Glutamatergic neuron (in vitro differentiated cells): ENCODE measurements around the gene HRH4. TPM values are rescaled to one million over a fixed set of nuclear protein-coding genes. Genes with fewer than 3 reads are reported as not detected.

Source experiments
- DNase-seq: peaks from one replicate; pipeline ENCODE4 v3.0.0; 2022
- H3K27ac Mint-ChIP-seq: one replicate; pipeline ENCODE4 v1.8.0; 2020; ENCODE audit warnings: mild to moderate bottlenecking, mixed read lengths, inconsistent platforms; ENCODE audit not compliant: unreplicated experiment
- H3K27me3 Mint-ChIP-seq: one replicate; pipeline ENCODE4 v1.8.0; 2020; ENCODE audit warnings: mild to moderate bottlenecking, moderate library complexity, mixed read lengths, inconsistent platforms; ENCODE audit not compliant: unreplicated experiment
- H3K36me3 Mint-ChIP-seq: one replicate; pipeline ENCODE4 v1.8.0; 2020; ENCODE audit warnings: mild to moderate bottlenecking, mixed read lengths, inconsistent platforms; ENCODE audit not compliant: unreplicated experiment
- H3K4me1 Mint-ChIP-seq: one replicate; pipeline ENCODE4 v1.8.0; 2020; ENCODE audit warnings: mild to moderate bottlenecking, low read depth, mixed read lengths, inconsistent platforms; ENCODE audit not compliant: unreplicated experiment
- H3K4me3 Mint-ChIP-seq: one replicate; pipeline ENCODE4 v1.8.0; 2020; ENCODE audit warnings: mild to moderate bottlenecking, mixed read lengths, inconsistent platforms; ENCODE audit not compliant: unreplicated experiment
- H3K9me3 Mint-ChIP-seq: one replicate; pipeline ENCODE4 v1.8.0; 2020; ENCODE audit warnings: mild to moderate bottlenecking, moderate library complexity, mixed read lengths, inconsistent platforms; ENCODE audit not compliant: unreplicated experiment
- CTCF ChIP-seq: fragments of 200-600 bp; sonication (generic); IDR thresholded peaks from one replicate; pipeline ENCODE4 v1.5.0; 2021; ENCODE audit not compliant: partially characterized antibody, unreplicated experiment
- total RNA-seq: library from RNA; stranded (reverse); fragmentation: NEBNext Ultra II Directional; extraction: Animal tissue kit (Norgen Biotek cat#: 25700); gene quantifications from one replicate; pipeline ENCODE4 v1.2.1, GENCODE V29; 2021; ENCODE audit not compliant: unreplicated experiment

The HRH4 gene
- total RNA-seq, 1 donor from 2014 or later: not detected

- Mint-ChIP-seq H3K27me3 (no peaks in the 10 kb centered on the region), H3K9me3 (peaks cover under 1% of the 10 kb centered on the region), H3K36me3 (no peaks in the 10 kb centered on the region), H3K4me1 (peaks cover 5% of the 10 kb centered on the region), H3K4me3 (no peak overlapping the region), H3K27ac (no peak overlapping the region)
- no peak for TF ChIP-seq CTCF
- no peak for DNase-seq
These were observed 38.6 kb upstream of the HRH4 start for GRCh38 chr18:24421831-24422230.

GRCh38 chr18:24426073-24426397 is 34.4 kb upstream of the HRH4 start:
- no peak for DNase-seq
- no peaks in the 10 kb centered on the region for H3K36me3 Mint-ChIP-seq
- peaks cover 3% of the 10 kb centered on the region for H3K9me3 Mint-ChIP-seq
- H3K27ac Mint-ChIP-seq: peak overlapping the region; percentile 0
- no peaks in the 10 kb centered on the region for H3K27me3 Mint-ChIP-seq
- TF ChIP-seq CTCF: no peak
- peaks cover 12% of the 10 kb centered on the region for H3K4me1 Mint-ChIP-seq
- H3K4me3 Mint-ChIP-seq: peak overlapping the region; percentile 89

GRCh38 chr18:24426398-24427294 is 33.8 kb upstream of the HRH4 start, which contains the start of gene IMPACT:
Gene IMPACT (plus strand): TSS chr18:24426670. CDS start chr18:24426757, 87 bp downstream.
- no peak for TF ChIP-seq CTCF
- H3K27me3 Mint-ChIP-seq: no peaks in the 10 kb centered on the region
- peak within 1 kb of the TSS; percentile 93 for H3K27ac Mint-ChIP-seq
- peak; percentile 91 for DNase-seq
- H3K4me3 Mint-ChIP-seq: peak within 1 kb of the TSS; percentile 89
- H3K9me3 Mint-ChIP-seq: peaks cover 3% of the 10 kb centered on the region
- no peaks in the 10 kb centered on the region for H3K36me3 Mint-ChIP-seq
- peaks cover 12% of the 10 kb centered on the region for H3K4me1 Mint-ChIP-seq

- Mint-ChIP-seq H3K27ac (peak overlapping the region; percentile 93), H3K9me3 (peaks cover 3% of the 10 kb centered on the region), H3K4me1 (peaks cover 12% of the 10 kb centered on the region), H3K4me3 (peak overlapping the region; percentile 88), H3K36me3 (no peaks in the 10 kb centered on the region), H3K27me3 (no peaks in the 10 kb centered on the region)
- TF ChIP-seq CTCF: no peak
- DNase-seq: no peak
These were observed 33.0 kb upstream of the HRH4 start for GRCh38 chr18:24427484-24427883.

GRCh38 chr18:24428709-24429108 is 31.7 kb upstream of the HRH4 start:
- Mint-ChIP-seq H3K4me1 (peaks cover 12% of the 10 kb centered on the region), H3K27me3 (no peaks in the 10 kb centered on the region), H3K27ac (no peak overlapping the region), H3K4me3 (peak overlapping the region; percentile 66), H3K9me3 (peaks cover 3% of the 10 kb centered on the region), H3K36me3 (no peaks in the 10 kb centered on the region)
- no peak for TF ChIP-seq CTCF
- DNase-seq: no peak
